GM19099 (cell line): ENCODE data around the gene KNDC1.

Source experiments
- POLR2A ChIP-seq: IDR thresholded peaks from 3 replicates; pipeline ENCODE4 v1.6.1; 2011; ENCODE audit warnings: low read depth; ENCODE audit not compliant: insufficient read length; ENCODE audit errors: extremely low read depth

The KNDC1 gene

DNA sequence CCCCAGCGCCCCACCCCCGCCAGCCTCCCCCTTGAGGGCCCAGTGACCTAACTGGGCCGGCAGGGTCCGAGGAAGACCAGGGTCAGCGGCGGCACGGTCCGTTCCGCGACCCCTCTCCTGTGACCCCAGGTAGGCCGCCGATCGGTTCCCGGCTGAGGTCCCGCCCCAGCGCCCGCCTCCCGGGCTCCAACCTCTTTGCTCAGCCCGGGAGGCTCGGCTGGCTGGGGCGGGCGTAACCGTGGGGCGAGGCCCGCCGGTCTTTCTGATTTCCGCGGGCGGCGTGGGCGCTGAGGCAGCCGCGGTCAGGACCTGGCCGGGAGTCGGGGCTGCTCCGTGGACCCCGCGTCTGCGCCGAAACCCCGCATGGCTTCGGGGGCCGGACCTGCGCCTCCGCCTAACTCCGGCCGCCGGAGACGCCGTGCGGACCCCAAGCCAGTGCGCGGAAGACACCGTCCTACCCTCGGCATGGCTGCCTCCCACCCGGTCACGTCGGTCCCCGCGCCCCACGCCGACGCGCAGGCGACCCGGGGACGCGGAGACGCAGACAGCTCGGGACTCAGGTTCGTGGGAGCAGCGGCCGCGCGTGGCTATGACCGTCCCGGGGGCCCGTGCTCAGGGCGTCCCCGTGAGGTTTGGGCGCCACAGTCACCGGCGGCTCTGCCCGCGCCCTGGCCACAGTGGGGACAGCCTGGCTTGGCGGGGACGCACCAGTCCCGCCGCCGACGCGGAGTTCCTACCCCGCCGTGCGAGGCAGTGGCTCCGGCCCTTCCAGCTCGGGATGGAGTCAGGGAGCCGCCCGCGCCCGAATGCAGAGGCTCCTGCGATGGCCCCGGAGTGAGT, 76.6 kb downstream of the KNDC1 start:
- TF ChIP-seq POLR2A = no peak

- no peak for TF ChIP-seq POLR2A
Observed at GRCh38 chr10:133237241-133237587, 77.2 kb downstream of the KNDC1 start.

DNA sequence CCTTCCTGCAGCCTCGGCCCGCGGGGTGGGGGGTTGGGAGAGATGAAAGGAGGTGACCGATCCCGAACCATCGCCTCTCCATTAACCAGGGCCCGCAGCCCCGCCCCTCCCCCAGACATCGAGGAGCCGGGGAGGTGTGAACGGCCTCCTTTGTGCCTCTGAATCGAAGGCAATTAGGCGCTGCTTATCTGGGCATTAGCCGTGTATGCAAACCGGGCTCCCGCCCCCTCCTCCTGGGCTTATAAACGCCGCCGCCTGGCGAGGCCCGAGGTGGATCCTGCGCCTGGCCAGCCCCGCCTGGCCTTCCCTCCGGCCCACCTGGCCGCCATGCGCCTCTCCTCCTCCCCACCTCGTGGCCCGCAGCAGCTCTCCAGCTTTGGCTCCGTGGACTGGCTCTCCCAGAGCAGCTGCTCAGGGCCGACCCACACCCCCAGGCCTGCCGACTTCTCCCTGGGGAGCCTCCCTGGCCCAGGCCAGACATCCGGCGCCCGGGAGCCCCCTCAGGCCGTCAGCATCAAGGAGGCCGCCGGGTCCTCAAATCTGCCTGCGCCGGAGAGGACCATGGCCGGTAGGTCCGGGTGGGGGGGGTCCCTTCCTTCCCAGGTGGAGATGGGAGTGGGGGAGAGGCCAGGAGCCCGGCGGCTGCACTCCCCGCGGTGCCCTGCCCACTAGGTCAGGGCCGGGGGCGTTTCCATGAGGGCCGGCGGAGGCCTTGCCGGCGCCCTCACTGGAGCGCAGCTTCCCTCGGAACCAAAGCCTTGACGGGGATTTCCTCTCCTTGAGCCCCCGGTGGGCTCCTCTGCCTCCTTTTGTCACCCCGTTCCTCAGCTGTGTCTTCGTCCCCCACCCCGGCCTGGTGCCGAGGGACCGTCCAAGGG, 77.8 kb downstream of the KNDC1 start, which contains the start of gene VENTX:
VENTX (plus strand) TSS at position 268 of the 878 bp plus-strand sequence; CDS start at position 328, 60 bp downstream.
- no peak for TF ChIP-seq POLR2A

GRCh38 chr10:133238466-133238804, 78.4 kb downstream of the KNDC1 start:
- no peak for TF ChIP-seq POLR2A

- no peak for TF ChIP-seq POLR2A
Observed at GRCh38 chr10:133239990-133240389, 80.0 kb downstream of the KNDC1 start.

DNA sequence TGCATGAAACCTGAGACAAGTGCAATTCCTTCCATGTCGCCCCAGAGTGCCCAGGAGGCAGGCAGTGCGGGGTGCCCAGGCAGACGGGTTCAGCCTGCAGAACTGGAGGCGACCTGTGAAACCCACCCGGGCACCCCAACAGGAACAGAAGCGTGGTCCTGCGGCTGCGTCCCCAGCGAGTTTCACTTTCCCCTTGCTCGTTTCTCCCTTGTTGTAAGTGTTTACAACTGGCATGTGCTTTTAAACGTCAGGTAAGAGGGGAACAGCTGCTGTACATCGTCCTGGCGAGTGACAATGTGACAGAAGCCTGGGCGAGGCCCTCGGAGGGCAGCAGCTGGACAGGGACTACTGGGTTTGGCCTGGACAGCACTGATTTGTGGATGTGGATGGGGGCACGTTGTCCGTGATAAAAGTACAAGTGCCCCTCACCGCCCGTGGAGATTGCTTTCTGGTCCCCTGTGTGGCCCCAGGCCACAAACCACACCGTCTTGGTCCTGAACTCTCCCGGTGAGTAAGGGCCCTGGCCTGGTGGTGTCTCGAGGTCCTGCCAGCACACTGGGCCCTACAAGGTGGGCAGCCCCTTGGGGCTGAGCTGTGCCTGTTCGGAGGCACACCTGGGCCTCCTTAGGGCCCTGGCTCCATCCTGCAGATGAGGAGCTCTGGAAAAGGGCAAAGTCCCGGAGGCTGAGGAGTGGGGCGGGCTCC, 81.6 kb downstream of the KNDC1 start:
- no peak for TF ChIP-seq POLR2A

DNA sequence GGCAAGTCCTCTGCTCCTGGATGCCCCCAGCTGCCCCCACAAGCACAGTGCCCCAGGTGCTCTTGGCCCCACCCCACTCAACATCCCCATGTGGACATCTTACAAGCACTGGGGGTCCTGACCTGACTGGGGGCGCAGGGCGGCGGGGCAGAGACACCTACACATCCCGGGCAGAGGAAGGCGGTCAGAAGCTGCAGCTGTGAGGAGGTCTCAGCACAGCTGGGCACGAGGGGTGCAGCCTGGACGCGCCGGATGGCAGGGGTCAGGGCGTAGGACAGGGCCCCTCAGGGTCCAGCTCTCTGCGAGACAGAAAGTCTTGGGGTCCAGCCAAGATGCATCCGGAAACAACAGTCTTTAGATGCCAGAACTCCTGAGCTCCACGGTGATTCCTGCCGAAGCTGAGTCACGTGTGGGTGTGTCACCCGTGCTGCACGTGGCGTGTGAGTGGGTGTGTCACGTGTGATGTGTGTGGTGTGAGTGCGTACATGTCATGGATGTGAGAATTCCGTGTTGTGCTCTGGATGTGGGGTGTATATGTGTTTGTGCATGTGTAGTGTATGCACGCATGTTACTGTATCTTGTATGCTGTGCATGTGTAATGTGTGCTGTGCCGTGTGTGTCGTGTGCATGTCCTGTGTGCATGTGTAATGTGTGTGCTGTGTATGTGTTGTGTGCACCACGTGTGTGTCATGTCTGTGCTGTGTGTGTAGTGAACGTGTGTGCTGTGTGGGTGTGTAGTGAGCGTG, 82.8 kb downstream of the KNDC1 start:
- TF ChIP-seq POLR2A = no peak

- TF ChIP-seq POLR2A = no peak
Observed at GRCh38 chr10:133243593-133243992, 83.6 kb downstream of the KNDC1 start.

DNA sequence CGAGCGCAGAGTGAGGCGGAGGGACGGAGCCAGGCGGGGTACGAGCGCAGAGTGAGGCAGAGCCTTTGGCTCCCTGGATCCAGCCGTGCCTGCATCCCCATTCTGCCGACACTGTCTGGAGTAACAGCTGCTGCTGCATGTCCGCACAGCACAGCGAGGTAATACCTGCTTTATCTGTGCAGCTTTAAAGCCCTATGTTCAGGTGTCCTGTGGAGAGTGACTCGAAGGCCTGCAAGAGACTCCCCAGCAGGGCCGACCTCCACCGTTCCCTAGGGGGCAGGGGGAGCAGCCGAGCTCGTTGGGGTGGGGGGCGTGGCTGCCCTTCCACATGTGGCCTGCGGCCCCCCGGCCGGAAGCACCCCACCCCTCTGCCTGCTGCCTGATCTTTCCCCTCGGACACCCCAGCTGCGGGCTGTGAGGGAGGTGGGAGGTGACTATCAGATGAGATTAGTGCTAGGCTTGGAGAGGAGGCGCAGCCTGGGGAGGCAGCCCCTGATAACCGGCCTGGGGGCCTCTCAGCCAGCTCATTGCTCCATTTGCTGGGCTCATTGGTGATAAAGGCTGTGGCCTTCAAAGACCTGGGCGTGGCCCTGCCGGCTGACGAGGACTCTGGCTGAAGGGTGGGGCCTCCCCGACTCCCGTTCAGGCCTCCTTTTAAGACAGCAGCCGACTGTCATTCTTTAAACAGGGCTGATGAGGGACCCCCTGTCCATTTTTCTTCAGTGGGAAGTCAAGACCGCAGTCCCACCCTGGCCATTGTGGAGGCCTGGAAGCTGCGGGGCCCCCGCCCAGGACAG, 85.6 kb downstream of the KNDC1 start:
- TF ChIP-seq POLR2A = no peak

GRCh38 chr10:133246236-133246626, 86.2 kb downstream of the KNDC1 start:
- no peak for TF ChIP-seq POLR2A

DNA sequence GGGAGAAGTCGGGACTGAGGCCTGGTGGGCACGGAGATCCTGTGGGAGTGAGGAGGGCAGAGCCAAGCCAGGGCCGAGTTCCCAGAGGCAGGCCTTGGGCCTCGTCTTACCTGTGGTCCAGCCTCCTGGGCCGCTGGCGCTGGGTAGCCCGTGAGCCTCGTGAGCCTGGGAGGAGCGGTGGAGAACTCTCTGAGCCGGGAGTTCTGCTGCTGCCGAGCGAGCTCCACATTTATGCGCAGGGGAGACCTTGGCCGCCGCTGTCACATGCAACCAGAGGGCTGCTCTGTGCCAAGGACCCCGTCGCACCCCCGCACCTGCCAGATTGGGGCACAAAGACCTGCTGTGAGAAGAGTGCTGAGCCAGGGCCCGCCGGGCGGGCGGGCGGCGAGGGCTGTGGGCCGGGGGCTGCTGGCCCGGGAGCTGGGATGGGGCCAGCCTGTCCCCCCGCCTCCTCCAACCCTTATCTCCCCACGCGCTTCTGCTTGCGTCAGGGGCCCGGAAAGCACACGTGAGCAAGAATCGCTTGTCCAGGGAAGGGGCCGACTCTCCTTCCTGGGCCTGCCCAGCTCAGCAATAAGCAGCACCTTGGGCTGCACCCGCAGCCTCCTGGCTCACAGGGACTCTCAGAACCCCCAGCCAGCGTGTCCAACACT, 87.8 kb downstream of the KNDC1 start:
- no peak for TF ChIP-seq POLR2A

- no peak for TF ChIP-seq POLR2A
Observed at GRCh38 chr10:133248334-133248715, 88.3 kb downstream of the KNDC1 start.

GRCh38 chr10:133249094-133249780, 89.2 kb downstream of the KNDC1 start:
- TF ChIP-seq POLR2A = no peak
